ENCODE measurements around the gene OMD. TPM values are rescaled to one million over a fixed set of nuclear protein-coding genes. Genes with fewer than 3 reads are reported as not detected.

The OMD gene
- total RNA-seq, 1 donor from 2014 or later: not detected

DNA sequence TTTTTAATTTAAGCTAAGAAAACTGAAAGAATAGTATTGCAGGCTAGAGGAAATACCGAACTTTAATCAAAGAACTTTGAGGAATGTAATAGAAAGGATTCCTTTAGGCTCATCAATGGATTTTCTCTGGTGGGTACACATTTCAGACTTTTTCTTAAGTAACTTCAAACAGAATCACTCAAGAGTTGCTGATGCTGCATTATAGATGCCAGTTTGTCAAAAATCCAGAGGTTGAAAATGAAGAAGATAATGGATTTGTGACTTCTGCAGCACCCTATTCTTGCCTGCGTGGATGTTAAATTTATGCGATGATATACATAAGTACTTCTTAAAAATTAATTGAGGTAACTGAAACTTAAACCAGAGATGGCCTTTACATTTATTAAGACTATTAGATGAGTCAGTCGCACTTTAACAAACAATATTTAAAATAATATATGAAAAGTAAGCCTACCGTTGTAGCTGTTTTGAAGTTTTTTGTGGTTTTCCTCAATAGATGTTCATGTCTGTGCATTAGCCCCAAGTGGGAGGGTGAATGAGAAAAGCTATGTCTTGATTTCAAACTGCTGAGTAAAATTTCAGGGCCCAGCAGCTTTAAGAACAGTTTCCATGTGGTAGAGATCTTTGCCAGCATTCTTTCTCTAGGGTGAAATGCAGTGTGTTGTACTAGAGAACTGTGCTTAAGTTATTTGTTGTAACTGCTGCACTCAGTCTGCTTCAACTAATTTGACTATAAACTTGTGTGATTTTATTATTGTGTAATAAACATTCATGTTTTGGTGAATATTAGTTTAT lies 20.0 kb downstream of the OMD start, which contains the start of gene OGN:
OGN (minus strand) TSS at position 537 of the 795 bp plus-strand sequence. CDS start 1,171 bp downstream, outside the sequence.
- H3K4me1 Mint-ChIP-seq: no peaks in the 10 kb centered on the region
- TF ChIP-seq, protein P1, sequence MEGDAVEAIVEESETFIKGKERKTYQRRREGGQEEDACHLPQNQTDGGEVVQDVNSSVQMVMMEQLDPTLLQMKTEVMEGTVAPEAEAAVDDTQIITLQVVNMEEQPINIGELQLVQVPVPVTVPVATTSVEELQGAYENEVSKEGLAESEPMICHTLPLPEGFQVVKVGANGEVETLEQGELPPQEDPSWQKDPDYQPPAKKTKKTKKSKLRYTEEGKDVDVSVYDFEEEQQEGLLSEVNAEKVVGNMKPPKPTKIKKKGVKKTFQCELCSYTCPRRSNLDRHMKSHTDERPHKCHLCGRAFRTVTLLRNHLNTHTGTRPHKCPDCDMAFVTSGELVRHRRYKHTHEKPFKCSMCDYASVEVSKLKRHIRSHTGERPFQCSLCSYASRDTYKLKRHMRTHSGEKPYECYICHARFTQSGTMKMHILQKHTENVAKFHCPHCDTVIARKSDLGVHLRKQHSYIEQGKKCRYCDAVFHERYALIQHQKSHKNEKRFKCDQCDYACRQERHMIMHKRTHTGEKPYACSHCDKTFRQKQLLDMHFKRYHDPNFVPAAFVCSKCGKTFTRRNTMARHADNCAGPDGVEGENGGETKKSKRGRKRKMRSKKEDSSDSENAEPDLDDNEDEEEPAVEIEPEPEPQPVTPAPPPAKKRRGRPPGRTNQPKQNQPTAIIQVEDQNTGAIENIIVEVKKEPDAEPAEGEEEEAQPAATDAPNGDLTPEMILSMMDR (conservative IDR thresholded peaks at IDR 0.05): no peak
- no peaks in the 10 kb centered on the region for H3K9me3 Mint-ChIP-seq
- no peak within 1 kb of the TSS for H3K4me3 Mint-ChIP-seq
- H3K36me3 Mint-ChIP-seq (ENCODE audit: low read depth): no peaks in the 10 kb centered on the region
- no peaks in the 10 kb centered on the region for H3K27me3 Mint-ChIP-seq (ENCODE audit: low read depth)
- no peak for DNase-seq (ENCODE audit: low read depth, low spot score)
- no peak within 1 kb of the TSS for H3K27ac Mint-ChIP-seq (ENCODE audit: unreplicated experiment)

DNA sequence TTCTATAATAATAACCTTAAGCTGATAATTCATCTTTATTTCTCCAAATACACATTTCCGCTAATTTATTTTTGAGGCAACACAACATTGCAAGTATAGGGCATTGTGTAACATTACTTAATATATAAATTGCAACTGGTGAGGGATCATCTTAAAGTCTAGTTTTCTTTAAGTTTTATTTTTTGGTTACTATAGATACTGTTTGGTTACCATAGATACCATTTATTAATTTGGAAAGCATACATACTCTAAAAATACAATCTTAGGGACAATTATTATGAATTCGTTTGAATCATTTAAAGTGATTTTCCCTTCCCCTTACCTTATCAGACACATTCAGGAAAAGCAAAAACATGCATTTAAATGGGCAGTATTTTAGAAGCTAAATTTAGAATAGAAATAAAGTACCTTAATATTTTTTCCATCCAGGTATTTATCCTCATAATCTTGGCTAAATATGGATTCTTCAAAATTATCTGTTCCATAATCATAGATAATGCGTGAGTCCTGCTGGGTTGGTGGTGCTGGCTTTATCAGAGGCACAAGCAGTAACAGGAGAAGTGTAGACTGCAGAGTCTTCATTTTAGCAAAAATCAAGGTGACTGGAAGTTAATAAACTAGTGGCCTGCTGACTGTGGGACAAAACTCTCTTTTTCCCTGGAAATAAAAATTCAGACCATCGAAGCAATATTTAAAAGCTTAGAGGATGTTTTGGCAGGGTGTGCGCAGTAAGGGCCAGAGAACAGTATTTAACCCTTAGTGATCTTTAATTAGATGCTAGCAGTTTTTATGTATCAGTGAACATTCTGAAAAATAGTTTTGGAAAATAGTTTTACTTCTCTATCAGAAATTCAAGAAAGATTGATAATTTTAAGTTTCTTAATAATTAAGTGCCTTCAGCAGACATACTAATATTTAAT lies 21.2 kb downstream of the OMD start:
- Mint-ChIP-seq H3K4me3 (no peak overlapping the region), H3K4me1 (no peaks in the 10 kb centered on the region), H3K36me3 (ENCODE audit: low read depth) (no peaks in the 10 kb centered on the region), H3K27ac (ENCODE audit: unreplicated experiment) (no peak overlapping the region), H3K9me3 (no peaks in the 10 kb centered on the region), H3K27me3 (ENCODE audit: low read depth) (no peaks in the 10 kb centered on the region)
- no peak for DNase-seq (ENCODE audit: low read depth, low spot score)
- TF ChIP-seq, protein P1 (conservative IDR thresholded peaks at IDR 0.05): no peak

DNA sequence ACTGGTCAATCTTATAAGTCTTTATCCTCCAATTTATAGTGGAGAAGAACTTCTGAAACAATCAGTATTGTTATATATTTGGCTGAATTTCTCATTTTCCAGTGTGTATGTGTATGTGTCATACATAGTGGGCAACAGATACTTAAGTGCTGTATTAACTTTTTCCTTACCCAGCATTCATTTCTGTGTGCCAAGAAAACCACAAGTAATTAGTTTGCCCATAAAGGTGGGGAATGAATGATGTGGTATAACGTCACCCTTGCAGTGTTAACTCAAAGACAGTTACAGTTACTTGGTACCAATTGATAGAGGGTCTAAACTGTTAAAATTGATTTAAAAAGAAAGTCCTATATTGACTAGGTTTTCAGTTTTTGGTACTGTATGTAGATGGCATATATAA lies 21.9 kb downstream of the OMD start:
- H3K4me1 Mint-ChIP-seq: no peaks in the 10 kb centered on the region
- no peaks in the 10 kb centered on the region for H3K27me3 Mint-ChIP-seq (ENCODE audit: low read depth)
- H3K4me3 Mint-ChIP-seq: no peak overlapping the region
- no peaks in the 10 kb centered on the region for H3K9me3 Mint-ChIP-seq
- TF ChIP-seq, protein P1 (conservative IDR thresholded peaks at IDR 0.05): no peak
- H3K36me3 Mint-ChIP-seq (ENCODE audit: low read depth): no peaks in the 10 kb centered on the region
- H3K27ac Mint-ChIP-seq (ENCODE audit: unreplicated experiment): no peak overlapping the region
- no peak for DNase-seq (ENCODE audit: low read depth, low spot score)

DNA sequence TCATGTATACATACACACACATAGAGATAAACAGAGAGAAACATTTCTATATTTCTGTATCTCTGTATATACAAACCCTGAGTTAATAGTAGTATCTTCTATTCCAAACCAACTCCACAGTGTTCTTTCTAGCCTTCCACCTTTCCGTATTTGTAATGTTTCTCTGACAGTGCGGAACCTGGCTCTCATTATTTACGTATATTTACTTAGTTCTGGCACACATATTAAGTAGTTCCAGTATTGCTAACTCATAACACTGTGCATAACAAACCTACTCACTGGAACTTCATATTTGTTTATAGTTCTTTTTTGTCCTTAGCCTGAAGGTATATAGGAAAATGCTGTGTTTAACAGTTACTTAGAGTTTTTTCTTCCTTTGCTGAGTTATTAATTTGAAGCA lies 26.4 kb downstream of the OMD start:
- H3K36me3 Mint-ChIP-seq (ENCODE audit: low read depth): peaks cover 3% of the 10 kb centered on the region
- TF ChIP-seq, protein P1 (conservative IDR thresholded peaks at IDR 0.05): no peak
- no peak overlapping the region for H3K4me3 Mint-ChIP-seq
- DNase-seq (ENCODE audit: low read depth, low spot score): no peak
- H3K27me3 Mint-ChIP-seq (ENCODE audit: low read depth): no peaks in the 10 kb centered on the region
- peaks cover 3% of the 10 kb centered on the region for H3K9me3 Mint-ChIP-seq
- no peaks in the 10 kb centered on the region for H3K4me1 Mint-ChIP-seq
- H3K27ac Mint-ChIP-seq (ENCODE audit: unreplicated experiment): no peak overlapping the region

DNA sequence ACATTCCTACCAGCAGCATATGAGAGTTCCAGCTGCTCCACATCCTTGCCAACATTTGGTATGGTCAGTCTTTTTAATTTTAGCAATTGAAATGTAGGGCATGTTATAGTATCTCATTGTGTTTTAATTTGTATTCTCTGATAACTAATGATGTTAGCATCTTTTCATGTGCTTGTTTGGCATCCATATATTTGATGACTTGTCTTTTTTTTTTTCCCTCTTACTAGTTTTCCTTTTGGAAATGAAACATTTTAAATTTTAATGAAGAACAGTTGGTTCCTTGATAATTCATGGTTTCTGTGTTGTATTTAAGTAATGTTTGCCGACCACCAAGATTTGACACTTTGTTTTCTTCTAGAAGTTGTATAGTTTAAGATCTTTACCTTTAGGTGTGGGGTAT lies 28.7 kb downstream of the OMD start:
- peaks cover 3% of the 10 kb centered on the region for H3K36me3 Mint-ChIP-seq (ENCODE audit: low read depth)
- no peak overlapping the region for H3K4me3 Mint-ChIP-seq
- DNase-seq (ENCODE audit: low read depth, low spot score): no peak
- H3K4me1 Mint-ChIP-seq: no peaks in the 10 kb centered on the region
- H3K9me3 Mint-ChIP-seq: peaks cover 3% of the 10 kb centered on the region
- H3K27ac Mint-ChIP-seq (ENCODE audit: unreplicated experiment): no peak overlapping the region
- H3K27me3 Mint-ChIP-seq (ENCODE audit: low read depth): no peaks in the 10 kb centered on the region
- TF ChIP-seq, protein P1 (conservative IDR thresholded peaks at IDR 0.05): no peak

All from neural crest cell (in vitro differentiated cells).